GM12878 (cell line): Measurements from ENCODE around the gene KCTD19. TPM values are rescaled to one million over a fixed set of nuclear protein-coding genes. Genes with fewer than 3 reads are reported as not detected.

Source experiments
- ATAC-seq: fragments of 200-7000 bp; cut with Tn5 transposase; 3 replicates; pipeline ENCODE4 v1.9.1; 2020; ENCODE audit warnings: mild to moderate bottlenecking, moderate library complexity
- BruUV-seq: library from RNA; stranded (reverse); fragments of 400-500 nt; replicated peaks from 2 replicates; lab custom pipeline; 2021; lab: Mats Ljungman, UMichigan
- CTCF ChIA-PET: fragments of 300-600 bp; sonication (Branson Sonifier 250); formaldehyde crosslinking; extraction: SDS; loops from one replicate; lab custom pipeline; 2021; ENCODE audit warnings: inconsistent platforms; lab: Yijun Ruan, JAX
- POLR2A ChIA-PET: fragments of 350-600 bp; formaldehyde crosslinking; extraction: SDS; loops from one replicate; lab custom pipeline; 2021; ENCODE audit warnings: inconsistent platforms; lab: Charles Lee
- RAD21 ChIA-PET: fragments of 300-600 bp; sonication (Branson Sonifier 250); formaldehyde crosslinking; loops from one replicate; lab custom pipeline; 2023; ENCODE audit warnings: antibody characterized with exemption; ENCODE audit not compliant: unreplicated experiment; lab: Charles Lee
- SMC1A ChIA-PET: fragments of 300-600 bp; sonication (Branson Sonifier 250); formaldehyde crosslinking; loops from one replicate; lab custom pipeline; 2023; ENCODE audit not compliant: unreplicated experiment, uncharacterized antibody; lab: Charles Lee
- DNase-seq: peaks from one replicate; pipeline ENCODE4 v3.0.0-alpha.2; 2011; ENCODE audit warnings: low read depth, low spot score
- FAIRE-seq: peaks from 3 replicates; lab custom pipeline; 2011; peaks lifted over from hg19 to GRCh38; lab: Jason Lieb, UNC
- H2AFZ ChIP-seq: 2 replicates; pipeline ENCODE4 v1.6.0; 2011; ENCODE audit warnings: low read depth, low read length, control low read depth; ENCODE audit not compliant: control insufficient read depth
- H3K27ac ChIP-seq: 2 replicates; pipeline ENCODE4 v1.5.1; 2011; ENCODE audit warnings: control low read depth; ENCODE audit not compliant: control insufficient read depth, insufficient read depth
- H3K27me3 ChIP-seq, 2 experiments: replicated peaks in 1 of 2; 2 replicates each; pipeline versions ENCODE4 v1.6.0 to v1.6.1; 2011; ENCODE audit warnings: low read length in 1 of 2; ENCODE audit not compliant: control insufficient read depth in 2 of 2, insufficient read depth in 2 of 2
- H3K36me3 ChIP-seq, 2 experiments: 2 replicates each; pipeline ENCODE4 v1.5.1; 2011; ENCODE audit warnings: low read length in 1 of 2; ENCODE audit not compliant: control insufficient read depth in 2 of 2, insufficient read depth in 2 of 2
- H3K4me1 ChIP-seq: 2 replicates; pipeline ENCODE4 v1.6.1; 2011; ENCODE audit warnings: mild to moderate bottlenecking, low read length, moderate library complexity, mixed read lengths; ENCODE audit not compliant: control insufficient read depth, insufficient read depth
- H3K4me2 ChIP-seq: 2 replicates; pipeline ENCODE4 v1.6.0; 2011; ENCODE audit warnings: control low read depth; ENCODE audit not compliant: control insufficient read depth, insufficient read depth
- H3K4me3 ChIP-seq: fragments of 200-600 bp; sonication (generic); 2 replicates; pipeline ENCODE4 v1.5.1; 2016
- H3K79me2 ChIP-seq: 2 replicates; pipeline ENCODE4 v1.6.0; 2011; ENCODE audit warnings: low read length; ENCODE audit not compliant: control insufficient read depth, insufficient read depth
- H3K9ac ChIP-seq: 2 replicates; pipeline ENCODE4 v1.8.0; 2011; ENCODE audit warnings: low read length, control low read depth, mixed read lengths; ENCODE audit not compliant: control insufficient read depth, insufficient read depth
- H3K9me3 ChIP-seq: replicated peaks from 3 replicates; pipeline ENCODE4 v1.5.1; 2011; ENCODE audit warnings: mild to moderate bottlenecking, low read length; ENCODE audit not compliant: control insufficient read depth, insufficient read depth
- H4K20me1 ChIP-seq: 2 replicates; pipeline ENCODE4 v1.6.0; 2011; ENCODE audit not compliant: control insufficient read depth, insufficient read depth
- NFIC ChIP-seq: IDR thresholded peaks from 2 replicates; pipeline ENCODE4 v1.6.1; 2012; ENCODE audit warnings: low read depth, mild to moderate bottlenecking, inconsistent platforms, low read length, moderate library complexity
- NR2C1 ChIP-seq: fragments of 450-650 bp; IDR thresholded peaks from 2 replicates; pipeline ENCODE4 v1.6.1; 2017; ENCODE audit warnings: antibody characterized with exemption, mild to moderate bottlenecking, moderate library complexity
- NR2C2 ChIP-seq: IDR thresholded peaks from 2 replicates; pipeline ENCODE4 v1.6.1; 2011; ENCODE audit warnings: borderline replicate concordance, low read depth; ENCODE audit not compliant: control insufficient read depth, insufficient read length
- POLR2AphosphoS5 ChIP-seq: IDR thresholded peaks from 2 replicates; pipeline ENCODE4 v1.6.1; 2011; ENCODE audit warnings: mild to moderate bottlenecking, low read length, inconsistent platforms
- RAD21 ChIP-seq: IDR thresholded peaks from 2 replicates; pipeline ENCODE4 v1.6.1; 2011; ENCODE audit warnings: mild to moderate bottlenecking, low read depth, low read length, moderate library complexity; ENCODE audit not compliant: insufficient read depth
- RFX5 ChIP-seq: IDR thresholded peaks from 2 replicates; pipeline ENCODE4 v1.6.1; 2011; ENCODE audit warnings: low read depth, low read length, improper control_type of control experiment
- SIN3A ChIP-seq: IDR thresholded peaks from 2 replicates; pipeline ENCODE4 v1.6.1; 2012; ENCODE audit warnings: low read depth, low read length, improper control_type of control experiment
- SMAD5 ChIP-seq: IDR thresholded peaks from 2 replicates; pipeline ENCODE4 v1.6.1; 2016; ENCODE audit warnings: antibody characterized with exemption, low read depth
- SPI1 ChIP-seq: IDR thresholded peaks from 2 replicates; pipeline ENCODE4 v1.6.1; 2011; ENCODE audit warnings: low read depth, mild to moderate bottlenecking, low read length, moderate library complexity, borderline replicate concordance; ENCODE audit not compliant: insufficient read depth
- STAT3 ChIP-seq: IDR thresholded peaks from 2 replicates; pipeline ENCODE4 v1.6.1; 2011; ENCODE audit warnings: low read depth, low read length, improper control_type of control experiment
- ZNF384 ChIP-seq: IDR thresholded peaks from 2 replicates; pipeline ENCODE4 v1.6.1; 2012; ENCODE audit warnings: low read depth, mild to moderate bottlenecking, low read length, improper control_type of control experiment, borderline replicate concordance
- ZNF622 ChIP-seq: fragments of 450-650 bp; IDR thresholded peaks from 2 replicates; pipeline ENCODE4 v1.6.1; 2017; ENCODE audit warnings: mild to moderate bottlenecking, inconsistent platforms
- WGBS: methylation state at CpG from one replicate; pipeline ENCODE4 v1.1.6; 2016; ENCODE audit warnings: low lambda C conversion rate; ENCODE audit not compliant: insufficient replicate concordance, insufficient coverage; ENCODE audit errors: missing lambda C conversion rate; 5-methylcytosine and 5-hydroxymethylcytosine counted together
- in situ Hi-C: fragments of 300-500 bp; cut with MboI; formaldehyde crosslinking; loops from 9 replicates; pipeline ENCODE4 v1.14.3; 2018; ENCODE audit warnings: mixed read lengths
- intact Hi-C: fragments of 100-400 bp; cut with micrococcal nuclease; formaldehyde crosslinking; loops from one replicate; pipeline ENCODE4 v1.14.2; 2022; ENCODE audit not compliant: unreplicated experiment
- polyA plus RNA-seq, 11 experiments: library from polyadenylated mRNA; depleted of rRNA in 4 of 11; unstranded in 6 of 11; stranded (reverse) in 5 of 11; fragments of >200 nt; fragmentation: Nextera tagmentation in 4 of 11; fragmentation: Illumina TruSeq in 1 of 11; extraction: Ambion mirVana in 4 of 11; extraction: Trizol in 1 of 11; gene quantifications; 1 replicate in 1 of 11; 2 replicates in 10 of 11; pipeline versions ENCODE4 v1.2.1 to v1.2.3, GENCODE V29; 2011 to 2016; ENCODE audit warnings: inconsistent platforms in 2 of 11, missing spikeins in 2 of 11, low read depth in 1 of 11
- total RNA-seq, 4 experiments: library from RNA; depleted of rRNA in 3 of 4; stranded (reverse); fragments of >200 nt in 3 of 4; fragmentation: Illumina TruSeq in 1 of 4; extraction: Trizol in 1 of 4; gene quantifications; 2 replicates each; pipeline versions ENCODE4 v1.2.1 to v1.2.3, GENCODE V29; 2013 to 2021
- TF ChIP-seq, protein P1 (sequence below): fragments of 150-350 bp; IDR thresholded peaks from 2 replicates; pipeline ENCODE4 v1.6.1; 2016; ENCODE audit warnings: low read depth, low read length
- TF ChIP-seq, protein P2 (sequence below): fragments of 450-650 bp; formaldehyde crosslinking; IDR thresholded peaks from 2 replicates; pipeline ENCODE4 v1.4.0; 2020; ENCODE audit warnings: mild to moderate bottlenecking, moderate library complexity
- TF ChIP-seq, protein P3 (sequence below): IDR thresholded peaks from 2 replicates; pipeline ENCODE4 v1.6.1; 2012; ENCODE audit warnings: low read depth, low read length, improper control_type of control experiment

Gene KCTD19
- total and polyA plus RNA-seq, 10 of the 15 experiments (the other 5 are each of a cell fraction or from before 2014, with no cell fraction given): 1.6 to 8.9 (median 3.9) TPM

DNA sequence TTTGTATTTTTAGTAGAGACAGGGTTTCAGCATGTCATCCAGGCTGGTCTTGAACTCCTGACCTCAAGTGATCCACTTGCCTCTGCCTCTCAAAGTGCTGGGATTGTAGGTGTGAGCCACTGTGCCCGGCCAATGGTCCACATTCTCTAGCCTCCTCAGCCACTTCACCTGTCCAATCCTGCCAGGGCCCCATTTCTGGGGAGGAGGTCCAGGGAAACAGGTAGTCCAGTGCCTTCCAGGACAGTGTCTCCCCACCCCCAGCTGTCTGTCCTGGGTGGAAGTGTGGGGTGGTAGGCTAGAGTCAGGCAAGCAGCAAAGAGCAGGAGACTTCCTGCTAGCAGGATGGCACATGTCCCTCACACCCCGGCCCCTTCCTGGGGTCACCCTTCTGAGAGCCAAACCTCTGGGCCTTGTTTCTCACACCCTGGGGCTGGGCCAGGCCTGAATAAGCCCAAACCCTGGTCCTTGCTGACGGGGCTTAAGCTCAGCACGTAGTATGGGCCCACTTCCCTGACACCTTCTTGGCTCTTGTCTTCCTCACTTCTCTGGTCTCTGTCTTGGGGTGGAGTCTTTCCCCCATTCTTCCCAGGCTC is 84.3 kb downstream of the KCTD19 start:
- WGBS: 98% methylated on average over 4 of the region's 4 CpGs
- CTCF ChIA-PET: interaction anchor here (1.0 to 3.5 kb wide), 3 partner anchors 15 to 186 kb away, joined by 3 to 25 read pairs (median 5); partner anchors contain the start of gene TMEM208
- RAD21 ChIA-PET: interaction anchor here (4.6 kb wide), 1 partner anchor 15 kb away, joined by 35 read pairs; the partner anchor contains the start of gene TMEM208
- peaks cover 31% of the 10 kb centered on the region for H3K4me1 ChIP-seq
- no peak overlapping the region for H2AFZ ChIP-seq
- H3K4me2 ChIP-seq: no peak overlapping the region
- FAIRE-seq (no peak), DNase-seq (no peak), ATAC-seq (no peak)
- H4K20me1 ChIP-seq: no peaks in the 10 kb centered on the region
- H3K27me3 ChIP-seq: no peaks in the 10 kb centered on the region
- no peak overlapping the region for H3K9ac ChIP-seq
- H3K36me3 ChIP-seq: peaks cover 9 to 12% of the 10 kb centered on the region in 2 experiments; a peak in 3 of 4 replicates
- SMC1A ChIA-PET: no interaction called here
- intact Hi-C loops: no loop called here
- H3K4me3 ChIP-seq: no peak overlapping the region
- no TSS peak for BruUV-seq
- H3K79me2 ChIP-seq: peaks cover 39% of the 10 kb centered on the region
- POLR2A ChIA-PET: interaction anchor here (8.0 kb wide), 1 partner anchor 16 kb away, joined by 100 read pairs; the partner anchor contains the start of gene TMEM208
- H3K9me3 ChIP-seq: no peaks in the 10 kb centered on the region
- no peak overlapping the region for H3K27ac ChIP-seq
- in situ Hi-C loops: no loop called here
- TF ChIP-seq, protein P1, sequence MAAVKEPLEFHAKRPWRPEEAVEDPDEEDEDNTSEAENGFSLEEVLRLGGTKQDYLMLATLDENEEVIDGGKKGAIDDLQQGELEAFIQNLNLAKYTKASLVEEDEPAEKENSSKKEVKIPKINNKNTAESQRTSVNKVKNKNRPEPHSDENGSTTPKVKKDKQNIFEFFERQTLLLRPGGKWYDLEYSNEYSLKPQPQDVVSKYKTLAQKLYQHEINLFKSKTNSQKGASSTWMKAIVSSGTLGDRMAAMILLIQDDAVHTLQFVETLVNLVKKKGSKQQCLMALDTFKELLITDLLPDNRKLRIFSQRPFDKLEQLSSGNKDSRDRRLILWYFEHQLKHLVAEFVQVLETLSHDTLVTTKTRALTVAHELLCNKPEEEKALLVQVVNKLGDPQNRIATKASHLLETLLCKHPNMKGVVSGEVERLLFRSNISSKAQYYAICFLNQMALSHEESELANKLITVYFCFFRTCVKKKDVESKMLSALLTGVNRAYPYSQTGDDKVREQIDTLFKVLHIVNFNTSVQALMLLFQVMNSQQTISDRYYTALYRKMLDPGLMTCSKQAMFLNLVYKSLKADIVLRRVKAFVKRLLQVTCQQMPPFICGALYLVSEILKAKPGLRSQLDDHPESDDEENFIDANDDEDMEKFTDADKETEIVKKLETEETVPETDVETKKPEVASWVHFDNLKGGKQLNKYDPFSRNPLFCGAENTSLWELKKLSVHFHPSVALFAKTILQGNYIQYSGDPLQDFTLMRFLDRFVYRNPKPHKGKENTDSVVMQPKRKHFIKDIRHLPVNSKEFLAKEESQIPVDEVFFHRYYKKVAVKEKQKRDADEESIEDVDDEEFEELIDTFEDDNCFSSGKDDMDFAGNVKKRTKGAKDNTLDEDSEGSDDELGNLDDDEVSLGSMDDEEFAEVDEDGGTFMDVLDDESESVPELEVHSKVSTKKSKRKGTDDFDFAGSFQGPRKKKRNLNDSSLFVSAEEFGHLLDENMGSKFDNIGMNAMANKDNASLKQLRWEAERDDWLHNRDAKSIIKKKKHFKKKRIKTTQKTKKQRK: no peak
- no peak for TF ChIP-seq SPI1
- TF ChIP-seq, protein P2, sequence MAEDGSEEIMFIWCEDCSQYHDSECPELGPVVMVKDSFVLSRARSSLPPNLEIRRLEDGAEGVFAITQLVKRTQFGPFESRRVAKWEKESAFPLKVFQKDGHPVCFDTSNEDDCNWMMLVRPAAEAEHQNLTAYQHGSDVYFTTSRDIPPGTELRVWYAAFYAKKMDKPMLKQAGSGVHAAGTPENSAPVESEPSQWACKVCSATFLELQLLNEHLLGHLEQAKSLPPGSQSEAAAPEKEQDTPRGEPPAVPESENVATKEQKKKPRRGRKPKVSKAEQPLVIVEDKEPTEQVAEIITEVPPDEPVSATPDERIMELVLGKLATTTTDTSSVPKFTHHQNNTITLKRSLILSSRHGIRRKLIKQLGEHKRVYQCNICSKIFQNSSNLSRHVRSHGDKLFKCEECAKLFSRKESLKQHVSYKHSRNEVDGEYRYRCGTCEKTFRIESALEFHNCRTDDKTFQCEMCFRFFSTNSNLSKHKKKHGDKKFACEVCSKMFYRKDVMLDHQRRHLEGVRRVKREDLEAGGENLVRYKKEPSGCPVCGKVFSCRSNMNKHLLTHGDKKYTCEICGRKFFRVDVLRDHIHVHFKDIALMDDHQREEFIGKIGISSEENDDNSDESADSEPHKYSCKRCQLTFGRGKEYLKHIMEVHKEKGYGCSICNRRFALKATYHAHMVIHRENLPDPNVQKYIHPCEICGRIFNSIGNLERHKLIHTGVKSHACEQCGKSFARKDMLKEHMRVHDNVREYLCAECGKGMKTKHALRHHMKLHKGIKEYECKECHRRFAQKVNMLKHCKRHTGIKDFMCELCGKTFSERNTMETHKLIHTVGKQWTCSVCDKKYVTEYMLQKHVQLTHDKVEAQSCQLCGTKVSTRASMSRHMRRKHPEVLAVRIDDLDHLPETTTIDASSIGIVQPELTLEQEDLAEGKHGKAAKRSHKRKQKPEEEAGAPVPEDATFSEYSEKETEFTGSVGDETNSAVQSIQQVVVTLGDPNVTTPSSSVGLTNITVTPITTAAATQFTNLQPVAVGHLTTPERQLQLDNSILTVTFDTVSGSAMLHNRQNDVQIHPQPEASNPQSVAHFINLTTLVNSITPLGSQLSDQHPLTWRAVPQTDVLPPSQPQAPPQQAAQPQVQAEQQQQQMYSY: no peak
- no peak for TF ChIP-seq SMAD5
- TF ChIP-seq POLR2AphosphoS5: no peak
- no peak for TF ChIP-seq SIN3A
- no peak for TF ChIP-seq NR2C1
- TF ChIP-seq ZNF384: no peak
- no peak for TF ChIP-seq NR2C2
- TF ChIP-seq ZNF622: no peak
- TF ChIP-seq, protein P3, sequence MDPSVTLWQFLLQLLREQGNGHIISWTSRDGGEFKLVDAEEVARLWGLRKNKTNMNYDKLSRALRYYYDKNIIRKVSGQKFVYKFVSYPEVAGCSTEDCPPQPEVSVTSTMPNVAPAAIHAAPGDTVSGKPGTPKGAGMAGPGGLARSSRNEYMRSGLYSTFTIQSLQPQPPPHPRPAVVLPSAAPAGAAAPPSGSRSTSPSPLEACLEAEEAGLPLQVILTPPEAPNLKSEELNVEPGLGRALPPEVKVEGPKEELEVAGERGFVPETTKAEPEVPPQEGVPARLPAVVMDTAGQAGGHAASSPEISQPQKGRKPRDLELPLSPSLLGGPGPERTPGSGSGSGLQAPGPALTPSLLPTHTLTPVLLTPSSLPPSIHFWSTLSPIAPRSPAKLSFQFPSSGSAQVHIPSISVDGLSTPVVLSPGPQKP: no peak
- no peak for TF ChIP-seq RFX5
- TF ChIP-seq RAD21: no peak
- TF ChIP-seq NFIC: no peak
- no peak for TF ChIP-seq STAT3
